Forelimb muscle (tissue), 1 donor: ENCODE measurements around the gene ZFTA. TPM values are rescaled to one million over a fixed set of nuclear protein-coding genes. Genes with fewer than 3 reads are reported as not detected.
"Not testable (repeated sequence)": the region's sequence is repeated elsewhere in the genome, so short reads cannot be mapped to it uniquely, and the experiment has no call there.

ENCODE experiments used
- DNase-seq: peaks from one replicate; pipeline ENCODE4 v3.0.0-alpha.2; 2013; ENCODE audit warnings: low read depth
- polyA plus RNA-seq: library from polyadenylated mRNA; unstranded; fragments of 120-200 nt; gene quantifications from one replicate; pipeline ENCODE4 v1.2.1, GENCODE V29; 2013; ENCODE audit not compliant: insufficient read length

ZFTA gene
- polyA plus RNA-seq, 1 donor = 30.2 TPM

DNA sequence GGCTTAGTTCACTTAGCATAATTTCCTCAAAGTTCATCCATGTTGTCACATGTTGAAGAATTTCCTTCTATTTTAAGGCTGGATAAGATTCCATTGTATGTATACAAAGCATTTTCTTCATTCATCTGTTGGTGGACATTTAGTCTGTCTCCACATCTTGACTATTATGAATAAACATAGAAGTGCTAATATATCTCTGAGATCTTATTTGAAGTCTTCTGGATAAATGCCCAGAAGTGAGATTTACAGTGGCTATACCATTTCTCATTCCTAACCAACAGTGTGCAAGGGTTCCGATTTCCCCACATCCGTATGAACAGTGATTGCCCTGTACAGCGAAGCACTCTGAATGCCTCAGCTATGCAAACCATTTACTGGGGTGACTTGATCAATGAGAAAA, 6.6 kb upstream of the ZFTA start:
- DNase-seq = no peak

DNA sequence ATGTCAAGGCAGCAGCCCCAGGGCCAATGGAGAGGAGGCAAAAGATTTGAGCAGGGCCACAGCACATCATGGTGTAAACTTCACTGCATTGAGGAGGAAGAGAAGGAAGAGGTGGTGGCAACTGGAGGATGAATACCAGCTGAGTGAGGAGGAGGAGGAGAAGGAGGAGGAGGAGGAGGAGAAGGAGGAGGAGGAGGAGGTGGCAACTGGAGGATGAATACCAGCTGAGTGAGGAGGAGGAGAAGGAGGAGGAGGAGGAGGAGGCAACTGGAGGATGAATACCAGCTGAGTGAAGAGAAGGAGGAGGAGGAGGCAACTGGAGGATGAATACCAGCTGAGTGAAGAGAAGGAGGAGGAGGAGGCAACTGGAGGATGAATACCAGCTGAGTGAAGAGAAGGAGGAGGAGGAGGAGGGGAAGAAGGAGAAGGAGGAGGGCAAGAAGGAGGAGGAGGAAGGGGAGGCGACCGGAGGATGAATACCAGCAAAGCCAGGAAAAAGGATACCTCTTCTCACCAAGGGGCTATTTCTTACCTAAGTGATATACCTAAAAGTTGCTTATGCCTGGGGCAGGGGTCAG, 3.3 kb upstream of the ZFTA start:
- not testable (repeated sequence) for DNase-seq

GRCh38 chr11:63770763-63771162, 2.2 kb upstream of the ZFTA start:
- DNase-seq = no peak

DNA sequence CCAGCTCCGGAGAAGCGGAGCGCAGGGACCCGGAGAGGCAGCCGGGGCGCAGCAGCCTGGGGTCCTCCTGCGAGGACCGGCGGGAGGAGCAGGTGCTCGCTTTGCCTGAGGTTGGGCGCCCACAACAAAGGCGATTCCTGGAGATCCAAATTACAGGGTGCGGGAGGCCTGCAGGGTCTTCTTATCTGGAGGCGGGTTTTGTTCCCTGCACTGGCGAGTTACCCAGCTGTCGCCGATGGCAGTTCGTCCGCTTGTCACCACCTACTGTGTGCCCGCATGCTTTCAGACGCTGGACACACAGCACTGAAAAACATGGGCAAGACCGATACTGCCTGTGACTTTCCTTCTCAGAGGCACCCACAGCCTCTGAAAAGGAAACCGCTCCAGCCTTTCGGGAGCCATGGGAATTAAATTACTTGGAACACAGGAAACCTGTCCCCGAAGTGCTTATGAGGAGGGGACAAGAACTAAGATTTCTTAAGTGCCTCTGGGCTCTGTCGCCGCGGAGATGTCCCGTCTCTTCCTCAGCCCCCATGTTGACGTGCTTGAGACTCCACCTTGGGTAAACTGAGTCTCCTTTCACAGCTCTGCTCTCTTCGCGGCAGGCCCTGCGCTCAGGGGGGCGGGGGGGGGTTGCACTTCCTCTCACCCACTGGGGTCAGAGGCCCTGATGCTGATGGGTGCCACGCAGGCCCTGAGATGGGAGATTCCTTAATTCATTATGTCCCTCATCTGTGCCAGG, 1.3 kb upstream of the ZFTA start:
- DNase-seq = no peak

DNA sequence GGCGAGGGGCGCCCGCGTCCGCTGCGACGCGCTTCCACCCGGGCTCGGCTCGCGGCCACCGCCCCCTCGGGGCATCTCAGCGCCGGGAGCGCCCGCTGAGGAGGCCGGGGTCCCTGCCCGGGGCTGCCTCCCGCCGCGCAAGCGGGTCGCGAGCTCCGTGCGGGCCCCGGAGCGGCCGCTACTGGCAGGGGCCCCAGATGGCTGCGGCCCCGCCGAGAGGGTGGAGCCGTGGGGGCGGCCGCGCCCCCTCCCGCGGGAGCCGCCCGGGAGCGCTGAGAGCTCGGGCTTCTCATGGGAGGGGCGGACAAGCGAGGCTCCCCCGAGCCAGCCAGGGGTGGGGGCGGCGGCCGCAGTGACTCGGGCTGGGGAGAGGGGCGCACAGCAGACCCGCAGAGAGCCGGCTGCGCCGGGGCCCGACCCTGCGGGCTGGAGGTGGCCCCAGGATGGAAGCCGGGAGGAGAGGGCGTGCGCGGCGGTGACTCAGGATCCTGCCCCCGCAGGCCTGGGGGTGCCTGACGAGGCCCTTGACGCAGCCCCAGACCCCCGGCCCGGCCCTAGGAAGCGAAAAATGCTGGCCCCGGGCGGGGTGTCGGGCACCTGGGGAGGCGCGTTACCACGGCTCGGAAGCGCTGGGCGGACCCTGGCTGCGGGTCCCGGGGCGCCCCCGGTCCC, 603 bp upstream of the ZFTA start:
- no peak for DNase-seq

GRCh38 chr11:63767565-63768236, 874 bp downstream of the ZFTA start:
- DNase-seq = no peak

GRCh38 chr11:63767267-63767564, 1.4 kb downstream of the ZFTA start:
- DNase-seq = no peak

DNA sequence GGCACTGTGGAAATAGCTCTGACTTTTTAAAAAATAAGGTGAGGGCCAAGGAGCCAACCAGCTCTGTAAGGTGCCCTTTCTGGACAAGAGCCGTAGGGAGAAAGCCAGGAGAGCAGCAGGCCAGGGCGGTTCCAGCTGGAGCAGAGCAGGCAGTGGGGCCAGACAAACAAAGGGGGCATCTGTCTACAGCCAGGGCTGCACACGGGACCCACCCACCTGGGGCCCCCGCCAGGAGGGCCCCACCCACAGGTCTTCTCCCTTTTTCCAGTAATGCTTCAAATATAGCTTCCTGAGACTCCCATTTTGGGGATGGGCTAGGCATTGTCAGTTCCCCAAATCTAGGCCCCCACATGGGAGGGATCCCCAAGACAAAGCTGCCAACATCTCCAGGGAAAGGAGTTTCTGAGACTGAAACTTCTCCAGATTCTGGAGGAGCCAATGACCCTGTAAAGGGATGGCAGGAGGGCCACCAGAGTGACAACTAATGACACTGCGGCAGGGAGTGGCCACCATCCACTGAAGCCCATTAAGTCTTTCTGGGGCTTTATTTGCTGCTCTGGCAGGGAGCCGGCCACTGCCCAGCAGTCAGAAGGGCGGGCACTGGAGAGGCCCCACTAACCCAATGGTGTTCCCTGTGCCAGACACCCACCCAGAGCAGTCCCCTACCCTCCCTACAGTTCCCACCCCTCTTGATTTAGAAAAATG, 1.9 kb downstream of the ZFTA start:
- DNase-seq = no peak

DNA sequence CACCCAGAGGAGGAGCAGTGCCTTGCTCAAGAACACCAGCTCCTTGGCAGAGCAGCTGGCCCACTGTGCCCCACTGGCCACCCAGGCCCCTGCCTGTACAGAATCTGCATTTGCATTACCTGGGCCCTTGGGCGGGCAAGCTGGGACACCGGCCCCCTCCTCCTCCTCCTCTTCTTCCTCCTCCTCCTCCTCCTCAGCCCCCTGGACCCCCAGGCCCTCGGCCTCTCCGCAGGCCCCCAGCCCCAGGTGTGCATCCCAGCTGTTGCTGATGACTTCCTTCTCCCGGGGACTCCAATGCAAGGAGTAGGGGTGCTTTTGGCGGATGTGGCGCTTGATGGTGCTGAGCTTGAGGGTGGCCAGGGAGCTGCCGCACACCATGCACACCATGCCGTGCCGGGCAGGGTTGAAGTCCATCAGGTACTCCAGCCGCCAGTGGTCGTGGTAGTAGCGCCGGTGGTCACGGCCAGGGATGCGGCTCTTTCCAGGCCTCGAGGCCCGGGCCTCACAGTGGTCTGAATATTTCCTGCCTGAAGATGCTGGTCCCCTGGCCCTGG, 2.8 kb downstream of the ZFTA start:
- DNase-seq = no peak

DNA sequence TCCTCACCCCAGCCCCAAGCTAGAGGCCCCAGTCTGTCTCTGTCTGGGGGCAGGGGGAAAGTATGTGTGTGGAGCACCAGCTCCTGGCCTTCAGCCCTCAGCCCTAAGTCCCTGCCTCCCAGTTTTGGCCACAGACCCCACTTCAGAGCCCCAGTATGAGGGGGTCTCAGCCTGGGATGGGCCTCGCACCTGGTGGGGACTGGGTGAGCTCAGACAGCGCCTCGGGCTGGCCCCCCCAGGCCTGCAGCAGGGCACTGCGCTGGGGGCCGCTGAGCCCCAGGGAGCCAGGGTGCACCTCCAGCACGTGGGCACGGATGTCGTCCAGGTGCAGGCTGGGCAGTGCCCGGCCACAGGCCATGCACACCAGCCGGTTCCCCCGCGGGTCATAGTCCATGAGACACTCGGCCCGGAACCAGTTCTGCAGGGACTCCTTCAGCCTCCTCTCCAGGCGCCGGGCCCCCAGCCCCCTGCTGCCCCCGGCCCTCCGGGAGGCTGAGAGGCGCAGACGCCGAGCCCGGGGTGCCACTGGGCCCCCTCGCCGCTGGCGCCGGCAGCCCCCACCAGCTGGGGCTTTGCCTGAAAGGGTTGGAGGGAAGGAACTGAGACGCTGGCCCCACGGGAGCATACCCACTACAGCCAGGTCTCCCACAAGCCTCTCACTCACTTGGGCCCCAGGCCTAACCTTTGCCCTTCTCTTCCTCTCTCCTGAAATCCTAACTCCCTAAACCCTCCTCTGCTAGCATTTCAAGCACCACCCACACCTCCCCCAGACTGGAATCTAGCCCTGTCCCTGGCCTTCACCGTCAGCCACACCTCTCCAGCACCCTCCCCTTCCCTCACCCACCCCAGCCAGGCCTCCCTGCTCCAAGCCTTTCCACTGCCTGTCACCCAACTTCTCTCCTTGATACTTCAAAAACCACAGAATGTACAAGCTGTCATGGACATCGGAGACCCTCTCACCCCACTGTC, 3.6 kb downstream of the ZFTA start:
- no peak for DNase-seq

DNA sequence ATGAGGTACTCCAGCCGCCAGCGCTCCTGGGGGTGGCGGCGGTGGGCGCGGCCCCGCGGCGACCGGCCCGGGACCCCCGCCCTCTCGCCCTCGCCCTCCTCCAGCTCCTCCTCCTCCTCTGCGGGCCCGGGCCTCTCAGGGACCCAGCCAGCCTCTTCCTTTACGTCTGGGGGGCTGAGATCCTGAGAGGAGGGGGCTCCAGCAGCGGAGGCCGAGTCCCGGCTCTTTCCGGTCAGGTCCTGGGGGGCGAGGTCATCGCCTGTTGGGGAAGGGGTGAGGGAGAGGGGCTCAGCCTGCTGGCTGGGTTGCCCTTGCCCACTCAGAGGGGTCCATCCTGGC, 4.3 kb downstream of the ZFTA start:
- DNase-seq = no peak

DNA sequence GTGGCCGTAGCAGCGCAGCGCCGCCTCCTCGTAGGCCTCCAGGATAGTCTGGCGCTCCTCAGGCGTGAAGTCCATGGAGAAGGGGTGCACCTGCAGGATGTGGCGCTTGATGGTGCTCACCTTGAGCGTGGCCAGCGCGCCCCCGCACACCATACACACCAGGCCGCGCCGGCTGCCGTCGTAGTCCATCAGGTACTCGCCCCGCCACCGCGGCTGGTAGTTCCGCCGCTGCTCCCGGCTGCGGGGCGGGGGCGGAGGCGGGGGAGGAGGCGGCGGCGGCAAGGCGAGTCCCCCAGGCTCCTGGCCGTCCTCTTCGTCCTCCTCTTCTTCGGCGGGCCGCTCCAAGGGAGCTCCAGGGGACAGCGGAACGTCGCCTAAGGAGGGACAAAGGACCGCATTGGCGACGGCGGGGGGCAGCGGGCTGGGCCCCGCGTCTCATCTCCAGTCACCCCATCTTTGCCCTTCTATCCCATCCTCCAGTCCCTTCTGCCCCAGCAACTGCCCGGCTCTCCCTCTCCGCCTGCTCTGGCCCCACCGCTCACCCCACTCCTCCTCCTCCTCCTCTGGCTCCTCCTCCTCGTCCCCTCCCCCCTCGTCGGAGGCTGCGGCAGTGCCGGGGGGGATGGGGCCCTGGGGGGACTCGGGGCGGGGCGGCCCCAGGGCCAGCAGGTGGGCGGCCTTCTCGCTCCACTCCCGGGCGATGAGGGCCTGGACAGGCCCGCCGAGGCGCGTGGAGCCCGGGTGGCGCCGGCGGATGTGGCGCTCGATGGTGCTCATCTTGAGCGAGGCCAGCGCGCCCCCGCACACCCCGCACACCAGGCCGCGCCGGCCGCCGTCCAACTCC, 4.9 kb downstream of the ZFTA start:
- DNase-seq = no peak

DNA sequence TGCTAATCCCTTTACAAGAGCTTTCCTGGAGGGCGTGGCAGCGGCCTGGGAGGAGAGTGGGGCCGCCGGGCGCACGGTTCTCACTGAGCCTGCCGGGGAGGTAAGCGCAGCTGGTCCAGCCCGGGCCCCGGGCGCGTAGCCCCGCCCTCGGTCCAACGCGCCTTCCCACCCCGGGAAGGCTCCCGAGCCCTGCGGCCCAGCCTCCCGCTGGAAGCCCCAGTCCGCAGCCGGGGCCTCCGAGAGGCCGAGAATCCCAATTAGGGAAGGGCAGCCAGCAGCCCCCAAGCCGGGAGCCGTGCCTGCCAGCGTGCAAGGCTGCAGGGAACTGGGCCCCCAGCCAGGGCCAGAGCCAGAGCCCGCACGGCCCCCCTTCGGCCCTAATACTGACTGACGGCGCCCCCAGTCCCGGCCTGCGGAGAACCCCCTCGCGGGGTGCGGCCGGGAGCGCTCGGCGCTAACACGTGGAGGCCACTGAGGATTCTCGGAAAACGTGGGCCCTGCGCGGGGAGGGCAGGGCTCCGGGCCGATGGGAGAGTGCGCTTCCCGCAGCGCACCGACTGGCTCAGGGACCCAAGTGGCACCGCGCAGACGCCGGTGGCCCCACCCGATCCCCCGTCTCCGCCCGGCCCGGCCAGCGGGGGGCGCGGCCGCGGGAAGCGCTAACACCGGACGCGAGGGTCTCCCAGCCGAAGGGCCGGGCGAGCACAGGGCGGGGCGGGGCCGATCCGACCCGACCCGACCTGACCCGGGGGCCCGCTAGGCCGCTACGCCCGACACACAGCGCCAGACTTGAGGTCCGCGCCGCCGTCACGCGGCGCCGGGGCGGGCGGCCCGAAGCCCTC, 5.7 kb downstream of the ZFTA start:
- no peak for DNase-seq

DNA sequence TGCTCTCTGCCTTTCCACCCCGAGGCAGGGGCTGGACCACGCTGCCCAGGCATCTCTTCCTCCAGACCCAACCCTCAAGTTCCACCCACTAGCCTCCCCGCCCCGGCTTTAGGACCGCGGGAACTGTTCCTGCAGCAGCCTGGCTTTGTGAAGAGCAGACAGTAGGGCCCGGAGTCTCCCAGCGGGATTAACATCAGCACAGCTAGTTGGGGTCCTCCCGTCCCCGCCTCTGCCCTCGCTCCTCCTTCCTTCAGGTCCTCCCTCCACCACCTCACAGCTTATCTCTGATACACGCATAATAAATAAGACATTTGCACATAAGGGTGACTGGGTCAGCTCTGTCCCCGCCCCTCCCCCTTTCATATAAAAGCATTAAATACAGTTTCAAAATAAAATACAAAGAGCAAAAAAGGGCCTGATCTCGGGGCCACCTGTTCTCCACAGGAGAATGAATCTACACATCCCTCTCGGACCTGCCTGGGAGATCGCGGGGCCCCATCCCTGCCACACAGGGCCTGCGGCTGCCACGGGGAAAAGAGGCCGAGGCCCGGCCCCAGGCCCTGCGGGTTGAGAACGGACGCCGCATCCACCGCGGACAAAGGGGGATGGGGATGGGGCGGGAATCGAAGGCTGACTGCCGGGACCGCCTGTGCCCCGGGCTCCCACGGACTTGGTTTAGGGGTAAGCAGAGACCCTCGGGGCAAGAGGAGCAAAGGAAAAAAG, 6.5 kb downstream of the ZFTA start:
- DNase-seq = no peak

- DNase-seq = no peak
These were observed 7.4 kb downstream of the ZFTA start for GRCh38 chr11:63761188-63761587.

DNA sequence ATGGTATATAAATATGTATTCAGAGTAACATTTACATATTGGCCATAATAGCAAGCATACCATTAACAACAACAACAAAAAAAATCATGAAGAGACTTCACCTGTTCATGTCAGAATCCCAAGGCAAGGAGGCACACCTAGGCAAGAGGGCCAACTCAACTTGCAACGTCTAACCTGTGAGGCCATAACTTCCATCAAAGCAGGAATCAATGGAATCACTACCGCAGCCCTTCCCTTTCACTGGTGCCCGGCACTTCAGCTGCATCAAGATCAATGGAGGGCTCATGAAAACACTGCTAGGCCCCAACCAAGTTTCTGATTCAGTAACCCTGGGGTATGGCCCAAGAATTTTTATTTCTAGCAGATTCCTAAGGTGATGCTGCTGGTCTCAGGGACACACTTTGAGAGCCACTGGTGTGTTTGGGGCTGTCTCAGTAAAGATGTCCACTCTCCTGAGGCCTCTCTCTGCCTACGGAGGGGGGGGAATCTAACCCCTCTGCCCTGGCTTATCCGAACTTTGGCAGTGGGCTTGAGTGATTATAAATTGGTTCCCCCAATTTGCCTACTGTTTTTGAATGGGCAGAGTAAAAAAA, 8.0 kb downstream of the ZFTA start:
- DNase-seq = no peak

DNA sequence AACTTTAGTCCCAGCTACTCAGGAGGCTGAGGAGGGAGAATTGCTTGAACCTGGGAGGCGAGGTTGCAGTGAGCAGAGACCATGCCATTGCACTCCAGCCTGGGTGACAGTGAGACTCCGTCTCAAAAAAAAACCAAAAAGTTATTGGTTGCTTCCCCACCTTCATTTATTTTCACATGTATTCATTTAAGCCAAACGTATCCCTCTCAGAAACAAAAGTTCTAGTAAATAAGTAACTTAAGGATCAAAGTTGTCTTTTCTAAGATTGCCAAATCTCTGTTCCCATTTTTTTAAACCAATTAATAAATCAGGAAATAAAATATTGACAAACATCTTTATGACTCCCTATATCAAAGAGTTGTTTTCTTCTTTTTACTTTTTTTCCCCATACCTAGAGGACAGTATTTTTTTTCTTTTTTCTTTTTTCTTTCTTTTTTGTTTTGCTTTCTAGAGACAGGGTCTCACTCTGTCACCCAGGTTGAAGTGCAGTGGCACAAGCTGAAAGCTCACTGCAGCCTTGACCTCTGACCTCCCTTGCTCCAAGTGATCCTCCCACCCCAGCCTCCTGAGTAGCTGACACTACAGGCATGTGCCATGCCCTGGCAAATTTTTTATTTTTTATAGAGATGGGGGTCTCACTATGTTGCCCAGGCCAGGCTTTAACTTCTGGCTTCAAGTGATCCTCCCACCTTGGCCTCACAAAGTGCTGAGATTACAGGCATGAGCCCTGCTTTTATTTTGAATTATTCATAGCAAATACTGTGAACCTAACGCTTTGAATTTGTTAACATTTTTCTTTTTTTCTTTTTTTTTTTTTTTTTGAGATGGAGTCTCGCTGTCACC, 11.4 kb downstream of the ZFTA start:
- no peak for DNase-seq
